HFFc6 (cell line): ENCODE results near the gene CTNND2. TPM values are rescaled to one million over a fixed set of nuclear protein-coding genes. Genes with fewer than 3 reads are reported as not detected.

Source experiments
- DNase-seq: peaks from one replicate; pipeline ENCODE4 v3.0.0-alpha.2; 2018
- H3K27ac Mint-ChIP-seq: 2 replicates; pipeline ENCODE4 v1.8.0; 2020; ENCODE audit warnings: mild to moderate bottlenecking, mixed read lengths
- H3K27me3 Mint-ChIP-seq: 2 replicates; pipeline ENCODE4 v1.8.0; 2021; ENCODE audit warnings: mild to moderate bottlenecking, moderate library complexity, mixed read lengths; ENCODE audit not compliant: insufficient read depth
- H3K36me3 Mint-ChIP-seq: 2 replicates; pipeline ENCODE4 v1.8.0; 2021; ENCODE audit warnings: low read depth, mixed read lengths
- H3K4me1 Mint-ChIP-seq: 2 replicates; pipeline ENCODE4 v1.8.0; 2020; ENCODE audit warnings: low read depth, mixed read lengths
- H3K4me3 Mint-ChIP-seq: 2 replicates; pipeline ENCODE4 v1.8.0; 2020; ENCODE audit warnings: mild to moderate bottlenecking, moderate library complexity, mixed read lengths
- H3K9me3 Mint-ChIP-seq: 2 replicates; pipeline ENCODE4 v1.8.0; 2020; ENCODE audit warnings: mild to moderate bottlenecking, mixed read lengths
- total RNA-seq, 6 experiments: library from RNA; stranded (reverse); fragmentation: NEBNext Ultra II Directional; extraction: Animal tissue kit (Norgen Biotek cat#: 25700); gene quantifications; 2 replicates in 1 of 6; 3 replicates in 5 of 6; pipeline ENCODE4 v1.2.3, GENCODE V29; 2021
- TF ChIP-seq, protein P1 (sequence below): fragments of 200-600 bp; sonication (generic); IDR thresholded peaks from 2 replicates; pipeline ENCODE4 v1.5.0; 2021; ENCODE audit warnings: antibody characterized with exemption, mild to moderate bottlenecking

The CTNND2 gene
- total RNA-seq, 6 experiments from 2014 or later, result not detected

DNA sequence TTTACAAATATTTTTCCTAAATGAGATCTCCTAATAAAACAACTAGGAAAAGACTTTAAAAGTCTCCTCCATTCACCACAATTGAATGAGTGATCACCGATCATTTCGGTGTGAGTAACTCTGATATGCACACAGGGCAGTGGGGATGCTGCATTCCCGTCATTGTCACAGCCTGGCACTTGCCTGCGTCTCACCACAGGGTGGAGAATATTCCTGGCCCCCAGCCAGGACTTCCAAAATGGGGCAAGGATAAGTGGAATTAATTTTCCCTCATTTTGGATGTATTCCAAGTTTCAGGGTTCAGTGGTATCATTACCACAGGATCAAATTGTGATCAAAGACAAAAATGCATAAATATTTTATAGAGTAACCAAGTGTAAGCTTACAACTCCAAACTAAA, 107.1 kb downstream of the CTNND2 start:
- H3K9me3 Mint-ChIP-seq, result peaks cover 20% of the 10 kb centered on the region
- H3K4me1 Mint-ChIP-seq, result no peaks in the 10 kb centered on the region
- no peak for DNase-seq
- TF ChIP-seq, protein P1, sequence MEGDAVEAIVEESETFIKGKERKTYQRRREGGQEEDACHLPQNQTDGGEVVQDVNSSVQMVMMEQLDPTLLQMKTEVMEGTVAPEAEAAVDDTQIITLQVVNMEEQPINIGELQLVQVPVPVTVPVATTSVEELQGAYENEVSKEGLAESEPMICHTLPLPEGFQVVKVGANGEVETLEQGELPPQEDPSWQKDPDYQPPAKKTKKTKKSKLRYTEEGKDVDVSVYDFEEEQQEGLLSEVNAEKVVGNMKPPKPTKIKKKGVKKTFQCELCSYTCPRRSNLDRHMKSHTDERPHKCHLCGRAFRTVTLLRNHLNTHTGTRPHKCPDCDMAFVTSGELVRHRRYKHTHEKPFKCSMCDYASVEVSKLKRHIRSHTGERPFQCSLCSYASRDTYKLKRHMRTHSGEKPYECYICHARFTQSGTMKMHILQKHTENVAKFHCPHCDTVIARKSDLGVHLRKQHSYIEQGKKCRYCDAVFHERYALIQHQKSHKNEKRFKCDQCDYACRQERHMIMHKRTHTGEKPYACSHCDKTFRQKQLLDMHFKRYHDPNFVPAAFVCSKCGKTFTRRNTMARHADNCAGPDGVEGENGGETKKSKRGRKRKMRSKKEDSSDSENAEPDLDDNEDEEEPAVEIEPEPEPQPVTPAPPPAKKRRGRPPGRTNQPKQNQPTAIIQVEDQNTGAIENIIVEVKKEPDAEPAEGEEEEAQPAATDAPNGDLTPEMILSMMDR, result no peak
- no peaks in the 10 kb centered on the region; the same call in 1 of the 2 replicates for H3K36me3 Mint-ChIP-seq
- H3K4me3 Mint-ChIP-seq, result no peak overlapping the region
- no peaks in the 10 kb centered on the region for H3K27me3 Mint-ChIP-seq
- H3K27ac Mint-ChIP-seq, result no peak overlapping the region

DNA sequence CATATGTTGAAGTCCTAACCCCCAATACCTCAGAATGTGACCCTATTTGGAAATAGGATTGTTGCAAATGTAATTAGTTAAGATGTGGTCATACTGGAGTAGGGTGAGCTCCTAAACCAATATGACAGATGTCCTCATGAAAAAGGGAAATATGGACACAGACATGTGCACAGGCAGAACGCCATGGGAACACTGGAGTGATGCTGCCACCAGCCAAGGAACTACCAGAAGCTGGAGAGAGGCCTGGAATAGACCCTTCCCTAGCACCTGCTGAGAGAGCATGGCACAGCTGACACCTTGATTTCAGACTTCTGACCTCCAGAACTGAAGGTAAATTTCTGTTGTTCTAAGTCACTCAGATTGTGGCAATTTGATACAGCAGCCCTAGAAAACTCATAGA, 110.8 kb downstream of the CTNND2 start:
- Mint-ChIP-seq H3K4me3 (no peak overlapping the region), H3K27ac (no peak overlapping the region), H3K27me3 (no peaks in the 10 kb centered on the region), H3K4me1 (no peaks in the 10 kb centered on the region), H3K36me3 (no peaks in the 10 kb centered on the region; the same call in 1 of the 2 replicates), H3K9me3 (peaks cover 27% of the 10 kb centered on the region)
- TF ChIP-seq, protein P1, result no peak
- no peak for DNase-seq

DNA sequence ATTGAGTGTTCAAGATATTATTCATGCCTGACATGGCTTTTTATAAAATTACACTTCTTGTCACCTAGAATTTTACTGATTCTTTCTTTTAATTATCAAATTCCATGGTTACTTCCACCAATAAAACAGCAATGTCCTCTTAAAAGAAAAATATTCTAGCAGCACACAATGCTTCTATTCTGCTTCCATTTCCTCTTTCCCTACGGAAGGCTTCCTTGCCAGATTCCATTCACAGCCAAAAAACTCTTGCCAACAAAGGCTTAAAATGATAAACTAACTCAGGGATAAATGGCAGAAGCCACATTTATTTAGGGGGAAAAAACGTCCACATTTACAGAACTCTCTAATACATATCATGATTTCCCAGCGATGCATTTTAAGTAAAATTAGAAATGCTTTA, 111.6 kb downstream of the CTNND2 start:
- TF ChIP-seq, protein P1, result no peak
- Mint-ChIP-seq H3K4me1 (no peaks in the 10 kb centered on the region), H3K27ac (no peak overlapping the region), H3K9me3 (peaks cover 26% of the 10 kb centered on the region), H3K36me3 (no peaks in the 10 kb centered on the region; the same call in 1 of the 2 replicates), H3K4me3 (no peak overlapping the region), H3K27me3 (no peaks in the 10 kb centered on the region)
- no peak for DNase-seq

DNA sequence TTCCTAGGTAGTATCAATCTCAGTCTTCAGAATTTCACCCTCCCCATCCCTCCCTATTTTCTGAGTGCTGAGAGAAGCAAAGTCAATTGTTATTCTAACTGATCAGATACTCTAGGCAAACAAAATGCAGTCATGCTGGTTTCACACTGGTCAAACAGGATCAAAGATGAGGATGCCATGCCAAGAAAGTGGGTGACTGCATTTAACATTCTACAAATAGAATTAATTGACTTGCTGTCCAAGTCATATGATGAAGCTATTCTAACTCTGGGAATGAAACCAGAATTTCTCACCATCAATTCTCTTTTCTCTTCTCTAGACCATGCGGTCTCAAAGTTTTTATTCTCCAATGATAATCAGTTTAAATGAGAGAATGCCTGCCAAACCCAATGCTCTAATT, 112.5 kb downstream of the CTNND2 start:
- Mint-ChIP-seq H3K4me3 (no peak overlapping the region), H3K9me3 (peaks cover 26% of the 10 kb centered on the region), H3K4me1 (no peaks in the 10 kb centered on the region), H3K27ac (no peak overlapping the region), H3K27me3 (no peaks in the 10 kb centered on the region), H3K36me3 (no peaks in the 10 kb centered on the region; the same call in 1 of the 2 replicates)
- TF ChIP-seq, protein P1, result no peak
- DNase-seq, result no peak

DNA sequence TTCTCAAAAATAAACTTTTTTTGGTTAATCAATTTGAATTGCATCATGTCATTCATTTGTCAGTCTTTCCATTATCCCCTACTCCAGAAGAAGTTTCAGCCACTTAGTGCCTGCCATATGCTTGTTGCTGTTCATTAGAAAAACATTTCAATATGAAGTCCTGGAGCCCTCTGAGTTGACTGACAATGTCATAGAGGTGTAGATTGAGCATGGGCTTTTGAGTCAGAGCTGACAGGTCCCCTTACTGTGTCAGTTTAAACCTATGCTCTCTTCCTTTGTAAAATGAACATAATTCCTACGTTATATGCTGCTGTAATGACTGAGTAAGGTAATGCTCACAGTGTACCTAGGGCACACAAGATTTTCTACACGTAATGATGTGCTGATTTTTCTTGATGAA, 114.0 kb downstream of the CTNND2 start:
- no peaks in the 10 kb centered on the region for H3K4me1 Mint-ChIP-seq
- peaks cover 19% of the 10 kb centered on the region for H3K9me3 Mint-ChIP-seq
- H3K27ac Mint-ChIP-seq, result no peak overlapping the region
- DNase-seq, result no peak
- peaks cover 1% of the 10 kb centered on the region; the same call in 1 of the 2 replicates for H3K36me3 Mint-ChIP-seq
- no peaks in the 10 kb centered on the region for H3K27me3 Mint-ChIP-seq
- TF ChIP-seq, protein P1, result no peak
- no peak overlapping the region for H3K4me3 Mint-ChIP-seq
